Measurements from ENCODE around the gene CSK.

DNA sequence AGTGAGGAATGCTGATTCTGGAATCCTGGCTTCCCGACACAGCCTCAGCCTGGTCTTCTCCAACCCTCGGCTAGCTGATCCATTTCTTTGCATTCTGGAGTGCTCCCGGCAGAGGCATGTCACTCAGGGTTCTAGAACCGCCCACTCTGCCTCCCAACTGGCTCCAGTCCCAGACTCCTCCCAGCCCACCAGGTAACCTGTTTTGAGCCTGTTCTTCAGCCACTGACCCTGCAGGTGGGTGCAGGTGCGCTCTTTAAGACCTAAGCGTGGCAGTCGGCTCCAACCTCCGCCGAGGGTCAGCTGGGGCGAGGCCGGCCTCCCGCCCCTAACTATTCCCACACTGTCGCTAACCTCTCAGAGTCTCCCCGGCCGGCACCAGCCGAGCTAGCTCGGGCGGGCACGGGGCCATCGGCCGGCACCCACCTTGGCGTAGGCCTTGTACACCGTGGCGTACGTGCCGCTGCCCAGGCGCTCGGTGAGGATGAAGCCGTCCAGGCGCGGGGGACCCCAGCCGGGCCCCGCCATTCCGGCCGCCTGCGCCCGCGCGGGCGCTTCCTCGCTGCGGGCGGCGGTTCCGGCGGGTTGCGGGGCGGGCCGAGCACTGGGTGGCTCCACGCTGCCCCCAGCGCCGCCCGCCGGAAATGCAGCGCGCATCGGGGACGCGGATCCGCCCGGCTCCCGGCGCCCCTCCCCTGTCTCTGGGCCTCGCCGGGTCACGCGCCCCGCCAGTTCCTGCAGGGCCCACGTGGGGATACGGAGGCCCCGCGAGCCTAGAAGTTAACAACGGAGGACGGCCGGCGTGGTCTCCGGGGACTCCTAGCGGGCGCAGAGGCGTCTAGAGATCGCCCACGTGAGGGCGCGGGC, 60.9 kb downstream of the CSK start, which contains the start of gene ULK3:
- TF ChIP-seq, protein P1, sequence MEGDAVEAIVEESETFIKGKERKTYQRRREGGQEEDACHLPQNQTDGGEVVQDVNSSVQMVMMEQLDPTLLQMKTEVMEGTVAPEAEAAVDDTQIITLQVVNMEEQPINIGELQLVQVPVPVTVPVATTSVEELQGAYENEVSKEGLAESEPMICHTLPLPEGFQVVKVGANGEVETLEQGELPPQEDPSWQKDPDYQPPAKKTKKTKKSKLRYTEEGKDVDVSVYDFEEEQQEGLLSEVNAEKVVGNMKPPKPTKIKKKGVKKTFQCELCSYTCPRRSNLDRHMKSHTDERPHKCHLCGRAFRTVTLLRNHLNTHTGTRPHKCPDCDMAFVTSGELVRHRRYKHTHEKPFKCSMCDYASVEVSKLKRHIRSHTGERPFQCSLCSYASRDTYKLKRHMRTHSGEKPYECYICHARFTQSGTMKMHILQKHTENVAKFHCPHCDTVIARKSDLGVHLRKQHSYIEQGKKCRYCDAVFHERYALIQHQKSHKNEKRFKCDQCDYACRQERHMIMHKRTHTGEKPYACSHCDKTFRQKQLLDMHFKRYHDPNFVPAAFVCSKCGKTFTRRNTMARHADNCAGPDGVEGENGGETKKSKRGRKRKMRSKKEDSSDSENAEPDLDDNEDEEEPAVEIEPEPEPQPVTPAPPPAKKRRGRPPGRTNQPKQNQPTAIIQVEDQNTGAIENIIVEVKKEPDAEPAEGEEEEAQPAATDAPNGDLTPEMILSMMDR (IDR thresholded peaks at IDR 0.05): peak; percentile 80
- TF ChIP-seq EZH2 (IDR thresholded peaks at IDR 0.05; ENCODE audit: borderline replicate concordance, insufficient read depth, low read depth, low read length, poor library complexity, severe bottlenecking): no peak

Measured in B cell (primary cell).